Chondrocyte (in vitro differentiated cells): ENCODE data around the gene PPP1CC. TPM values are rescaled to one million over a fixed set of nuclear protein-coding genes. Genes with fewer than 3 reads are reported as not detected.
"Not testable (repeated sequence)": the region's sequence is repeated elsewhere in the genome, so short reads cannot be mapped to it uniquely, and the experiment has no call there.

Source experiments
- DNase-seq: peaks from one replicate; pipeline ENCODE4 v3.0.0; 2021; ENCODE audit warnings: mixed read lengths, low spot score
- H3K27ac Mint-ChIP-seq: one replicate; pipeline ENCODE4 v1.8.0; 2021; ENCODE audit warnings: mild to moderate bottlenecking, moderate library complexity, mixed read lengths; ENCODE audit not compliant: unreplicated experiment
- H3K27me3 Mint-ChIP-seq: 2 replicates; pipeline ENCODE4 v1.8.0; 2021; ENCODE audit warnings: low read depth, mixed read lengths
- H3K36me3 Mint-ChIP-seq: 2 replicates; pipeline ENCODE4 v1.8.0; 2021; ENCODE audit warnings: low read depth, mixed read lengths
- H3K4me1 Mint-ChIP-seq: 2 replicates; pipeline ENCODE4 v1.8.0; 2021; ENCODE audit warnings: low read depth, mild to moderate bottlenecking, mixed read lengths
- H3K4me3 Mint-ChIP-seq: one replicate; pipeline ENCODE4 v1.8.0; 2021; ENCODE audit warnings: mild to moderate bottlenecking, moderate library complexity, mixed read lengths; ENCODE audit not compliant: unreplicated experiment
- H3K9me3 Mint-ChIP-seq: 2 replicates; pipeline ENCODE4 v1.8.0; 2021; ENCODE audit warnings: low read depth, mixed read lengths
- total RNA-seq: library from RNA; stranded (reverse); gene quantifications from 3 replicates; pipeline ENCODE4 v1.2.1, GENCODE V29; 2021
- TF ChIP-seq, protein P1 (sequence below): fragments of 200-600 bp; sonication (generic); IDR thresholded peaks from 2 replicates; pipeline ENCODE4 v1.5.0; 2021; ENCODE audit warnings: antibody characterized with exemption, mild to moderate bottlenecking, moderate library complexity

PPP1CC gene
- total RNA-seq, 1 donor from 2014 or later, result 82.5 TPM

DNA sequence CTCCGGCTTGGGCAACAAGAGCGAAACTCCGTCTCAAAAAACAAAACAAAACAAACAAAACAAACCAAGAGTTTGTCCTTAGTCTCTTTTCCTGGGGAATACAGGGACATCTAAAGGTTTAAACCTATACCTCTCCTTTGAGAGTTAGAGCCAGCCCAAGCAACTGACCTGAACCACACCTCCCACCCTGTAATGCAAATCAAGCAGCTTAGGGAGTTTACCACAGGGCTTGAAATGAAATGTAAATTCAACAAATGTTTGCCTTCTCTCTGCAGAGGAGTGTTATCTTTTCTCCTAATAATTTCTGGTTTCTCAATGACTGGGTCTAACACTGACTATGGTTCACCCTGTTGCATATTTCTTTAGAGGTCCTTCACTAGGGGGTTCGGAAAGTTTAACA lies 16.7 kb downstream of the PPP1CC start:
- Mint-ChIP-seq H3K4me1 (no peaks in the 10 kb centered on the region), H3K27ac (no peak overlapping the region), H3K9me3 (no peaks in the 10 kb centered on the region), H3K4me3 (no peak overlapping the region), H3K36me3 (peaks cover 39% of the 10 kb centered on the region), H3K27me3 (no peaks in the 10 kb centered on the region)
- DNase-seq, result no peak
- TF ChIP-seq, protein P1, sequence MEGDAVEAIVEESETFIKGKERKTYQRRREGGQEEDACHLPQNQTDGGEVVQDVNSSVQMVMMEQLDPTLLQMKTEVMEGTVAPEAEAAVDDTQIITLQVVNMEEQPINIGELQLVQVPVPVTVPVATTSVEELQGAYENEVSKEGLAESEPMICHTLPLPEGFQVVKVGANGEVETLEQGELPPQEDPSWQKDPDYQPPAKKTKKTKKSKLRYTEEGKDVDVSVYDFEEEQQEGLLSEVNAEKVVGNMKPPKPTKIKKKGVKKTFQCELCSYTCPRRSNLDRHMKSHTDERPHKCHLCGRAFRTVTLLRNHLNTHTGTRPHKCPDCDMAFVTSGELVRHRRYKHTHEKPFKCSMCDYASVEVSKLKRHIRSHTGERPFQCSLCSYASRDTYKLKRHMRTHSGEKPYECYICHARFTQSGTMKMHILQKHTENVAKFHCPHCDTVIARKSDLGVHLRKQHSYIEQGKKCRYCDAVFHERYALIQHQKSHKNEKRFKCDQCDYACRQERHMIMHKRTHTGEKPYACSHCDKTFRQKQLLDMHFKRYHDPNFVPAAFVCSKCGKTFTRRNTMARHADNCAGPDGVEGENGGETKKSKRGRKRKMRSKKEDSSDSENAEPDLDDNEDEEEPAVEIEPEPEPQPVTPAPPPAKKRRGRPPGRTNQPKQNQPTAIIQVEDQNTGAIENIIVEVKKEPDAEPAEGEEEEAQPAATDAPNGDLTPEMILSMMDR, result no peak

DNA sequence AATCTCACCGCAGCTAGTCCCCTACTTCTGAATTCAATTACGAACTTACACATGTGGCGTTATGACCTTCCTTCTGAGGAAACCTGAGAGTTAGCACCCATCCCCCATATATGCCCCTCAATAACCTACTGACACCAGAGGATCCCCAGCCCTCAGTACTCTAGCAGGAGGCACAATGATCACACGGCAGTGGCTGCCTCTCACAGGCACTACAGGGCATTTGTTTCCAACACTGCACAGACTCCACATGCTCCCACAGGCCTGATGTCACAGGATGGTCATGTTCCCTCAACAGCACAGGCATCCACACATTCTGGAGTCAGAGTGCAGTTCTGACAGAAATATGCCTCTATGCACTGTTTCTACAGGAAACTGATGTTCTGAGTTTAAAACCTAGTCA lies 17.4 kb downstream of the PPP1CC start:
- Mint-ChIP-seq H3K9me3 (no peaks in the 10 kb centered on the region), H3K27me3 (no peaks in the 10 kb centered on the region), H3K36me3 (peaks cover 44% of the 10 kb centered on the region), H3K4me3 (no peak overlapping the region), H3K27ac (peak overlapping the region; percentile 6), H3K4me1 (no peaks in the 10 kb centered on the region)
- TF ChIP-seq, protein P1, result no peak
- no peak for DNase-seq

DNA sequence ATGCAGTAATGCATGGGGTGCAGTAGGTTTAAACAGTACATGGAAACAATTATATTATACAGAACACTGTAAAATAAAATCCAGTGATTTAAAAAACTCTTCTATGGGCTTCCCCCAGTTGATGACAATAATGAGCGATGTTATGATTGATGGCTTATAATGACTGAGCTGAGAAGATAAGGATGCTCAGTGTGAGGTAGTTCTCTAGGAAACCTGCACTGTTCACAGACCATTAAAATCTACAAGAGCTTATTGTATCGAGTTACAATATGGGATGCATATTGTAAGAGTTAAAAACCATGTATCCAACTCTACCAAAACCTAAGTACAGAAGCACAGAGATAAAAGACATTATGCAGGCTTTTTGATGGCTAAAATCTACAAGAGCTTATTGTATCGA lies 19.8 kb downstream of the PPP1CC start:
- H3K4me3 Mint-ChIP-seq, H3K9me3 Mint-ChIP-seq: not testable (repeated sequence)
- peaks cover 43% of the 10 kb centered on the region for H3K36me3 Mint-ChIP-seq

DNA sequence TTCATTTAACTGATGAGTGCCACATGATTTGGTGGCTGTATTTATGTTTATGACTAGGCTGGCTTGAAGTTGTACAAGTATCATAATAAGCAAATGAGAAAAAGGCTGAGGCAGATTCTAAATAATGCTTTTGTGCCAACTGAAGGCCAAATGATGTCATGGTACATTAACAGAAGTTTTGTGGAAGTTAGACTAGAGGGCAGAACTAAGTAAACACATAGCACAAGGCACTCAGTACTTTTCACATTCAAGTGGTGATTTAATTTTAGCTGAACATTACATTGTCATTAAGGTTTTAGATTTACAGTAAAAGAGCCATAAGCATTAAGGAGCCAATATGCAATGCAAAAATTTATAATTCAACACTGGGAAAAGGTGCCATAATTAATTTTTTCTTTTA lies 21.1 kb downstream of the PPP1CC start:
- Mint-ChIP-seq H3K27ac (no peak overlapping the region), H3K9me3 (no peaks in the 10 kb centered on the region), H3K36me3 (peaks cover 44% of the 10 kb centered on the region), H3K27me3 (no peaks in the 10 kb centered on the region), H3K4me3 (no peak overlapping the region), H3K4me1 (no peaks in the 10 kb centered on the region)
- TF ChIP-seq, protein P1, result no peak
- DNase-seq, result no peak

More for the DNA sequence above, 19.8 kb downstream of the PPP1CC start:
- H3K27ac Mint-ChIP-seq, H3K4me1 Mint-ChIP-seq, DNase-seq, H3K27me3 Mint-ChIP-seq: not testable (repeated sequence)

DNA sequence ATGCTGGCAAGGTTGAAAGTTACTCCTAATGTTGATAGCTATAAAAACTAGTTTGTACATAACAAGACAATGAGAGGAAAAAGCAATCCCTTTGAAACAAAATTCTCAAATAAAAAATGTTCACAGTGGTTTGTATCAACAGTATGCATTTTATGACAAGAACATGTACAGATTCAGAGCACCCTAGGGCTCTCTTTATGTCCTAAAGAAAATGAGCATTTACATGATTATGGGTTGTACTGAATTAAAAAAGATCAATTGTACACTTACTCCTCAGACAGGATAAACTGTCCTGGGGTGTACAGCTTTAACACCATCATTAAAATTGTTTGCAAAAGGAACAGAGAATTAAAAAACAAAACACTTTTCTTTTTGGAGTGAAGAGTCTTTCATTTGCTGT lies 22.2 kb downstream of the PPP1CC start:
- no peaks in the 10 kb centered on the region for H3K9me3 Mint-ChIP-seq
- no peaks in the 10 kb centered on the region for H3K4me1 Mint-ChIP-seq
- no peak overlapping the region for H3K27ac Mint-ChIP-seq
- no peak for DNase-seq
- no peak overlapping the region for H3K4me3 Mint-ChIP-seq
- TF ChIP-seq, protein P1, result no peak
- no peaks in the 10 kb centered on the region for H3K27me3 Mint-ChIP-seq
- H3K36me3 Mint-ChIP-seq, result peaks cover 39% of the 10 kb centered on the region

DNA sequence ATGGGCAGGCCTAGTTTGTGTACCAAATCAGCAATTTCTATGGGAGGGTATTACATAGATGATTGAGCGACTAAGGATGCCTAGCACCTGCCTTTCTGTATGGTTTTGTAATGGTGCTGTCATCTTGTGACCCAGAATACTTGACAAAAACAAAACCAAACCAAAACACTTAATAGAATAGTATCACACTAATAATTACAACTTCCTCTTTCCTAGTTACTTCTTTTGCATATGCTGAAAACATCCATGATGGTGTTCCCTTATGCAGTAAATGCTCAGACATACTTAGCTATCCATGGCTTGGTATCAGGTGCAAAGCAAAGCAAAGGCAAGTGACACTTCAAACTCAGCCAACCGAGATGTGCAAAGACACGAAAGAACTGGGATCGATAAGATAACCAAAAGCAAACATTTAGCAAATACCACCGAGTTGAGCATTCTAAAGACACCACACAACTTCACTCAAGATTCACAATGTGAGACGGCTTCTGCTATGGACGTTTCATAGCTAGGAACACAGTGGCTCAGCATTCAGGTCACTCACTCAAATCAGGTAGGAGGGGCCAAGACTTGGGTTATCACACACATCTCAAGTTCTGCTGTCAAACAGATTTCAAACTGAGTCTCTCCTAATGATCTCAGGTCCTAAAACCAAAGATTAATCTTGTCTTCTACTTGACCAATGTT lies 24.3 kb downstream of the PPP1CC start:
- no peak for DNase-seq
- Mint-ChIP-seq H3K27ac (no peak overlapping the region), H3K9me3 (no peaks in the 10 kb centered on the region), H3K27me3 (no peaks in the 10 kb centered on the region), H3K36me3 (peaks cover 32% of the 10 kb centered on the region), H3K4me3 (no peak overlapping the region), H3K4me1 (no peaks in the 10 kb centered on the region)
- TF ChIP-seq, protein P1, result no peak
